ENCODE results near the gene PTPN18. TPM values are rescaled to one million over a fixed set of nuclear protein-coding genes. Genes with fewer than 3 reads are reported as not detected.

The PTPN18 gene
- total RNA-seq, 2 experiments from 2014 or later: 27.6 to 27.8 TPM

- ATAC-seq (ENCODE audit: poor library complexity) (no peak), DNase-seq (no peak)
- H3K4me3 Mint-ChIP-seq: peak overlapping the region; percentile 82
- Histone ChIP-seq H3K27me3 (ENCODE audit: control insufficient read depth in 1 of 2, insufficient read depth in 2 of 2, low read length in 2 of 2) (no peaks in the 10 kb centered on the region), H3K9me3 (ENCODE audit: control insufficient read depth in 1 of 2, insufficient read depth in 1 of 2, low read length in 2 of 2) (no peaks in the 10 kb centered on the region), H3K4me3 (ENCODE audit: low read length) (no peak overlapping the region), H3K36me3 (ENCODE audit: insufficient read depth, low read length) (peaks cover 14% of the 10 kb centered on the region), H3K27ac (ENCODE audit: low read depth in 1 of 2, low read length in 2 of 2) (no peak overlapping the region), H3K4me1 (ENCODE audit: insufficient read depth, low read length) (peaks cover 78% of the 10 kb centered on the region)
- H3K27ac Mint-ChIP-seq: peak overlapping the region; percentile 74
- intact Hi-C loops (cut with DNase I, micrococcal nuclease): loop anchor here in 1 of 2 experiments (10.0 kb wide), 4 partner anchors 190 to 1120 kb away; partner anchors contain the start of genes GPR148, MZT2A, MZT2B and PLEKHB2
- TF ChIP-seq CTCF (IDR thresholded peaks at IDR 0.05): no peak
- H3K36me3 Mint-ChIP-seq (ENCODE audit: low read depth): peaks cover 36% of the 10 kb centered on the region
- no peaks in the 10 kb centered on the region for H3K9me3 Mint-ChIP-seq
- ChIA-PET CTCF (no interaction called here), POLR2A (interaction anchor here (6.6 kb wide), 1 partner anchor 32 kb away, joined by 119 read pairs; the partner anchor contains the start of gene IMP4)
- H3K27me3 Mint-ChIP-seq: no peaks in the 10 kb centered on the region
- H3K4me1 Mint-ChIP-seq (ENCODE audit: low read depth): peaks cover 96% of the 10 kb centered on the region
These were observed 18.9 kb downstream of the PTPN18 start for GRCh38 chr2:130374587-130375290.

GRCh38 chr2:130375291-130376266 is 19.7 kb downstream of the PTPN18 start:
- Mint-ChIP-seq H3K4me1 (ENCODE audit: low read depth) (peaks cover 96% of the 10 kb centered on the region), H3K9me3 (no peaks in the 10 kb centered on the region), H3K27me3 (no peaks in the 10 kb centered on the region), H3K4me3 (peak overlapping the region; percentile 76), H3K36me3 (ENCODE audit: low read depth) (peaks cover 40% of the 10 kb centered on the region), H3K27ac (peak overlapping the region; percentile 74)
- CTCF ChIA-PET: no interaction called here
- no peak for TF ChIP-seq CTCF (IDR thresholded peaks at IDR 0.05)
- intact Hi-C loops (cut with DNase I, micrococcal nuclease): loop anchor here in 1 of 2 experiments (10.0 kb wide), 4 partner anchors 191 to 1119 kb away; partner anchors contain the start of genes GPR148, MZT2A, MZT2B and PLEKHB2
- ATAC-seq (ENCODE audit: poor library complexity): no peak
- H3K27ac ChIP-seq (ENCODE audit: low read depth in 1 of 2, low read length in 2 of 2): no peak overlapping the region
- no peaks in the 10 kb centered on the region for H3K9me3 ChIP-seq (ENCODE audit: control insufficient read depth in 1 of 2, insufficient read depth in 1 of 2, low read length in 2 of 2)
- no peak overlapping the region for H3K4me3 ChIP-seq (ENCODE audit: low read length)
- no peak for DNase-seq
- no peaks in the 10 kb centered on the region for H3K27me3 ChIP-seq (ENCODE audit: control insufficient read depth in 1 of 2, insufficient read depth in 2 of 2, low read length in 2 of 2)
- POLR2A ChIA-PET: no interaction called here
- peaks cover 14% of the 10 kb centered on the region for H3K36me3 ChIP-seq (ENCODE audit: insufficient read depth, low read length)
- H3K4me1 ChIP-seq (ENCODE audit: insufficient read depth, low read length): peaks cover 78% of the 10 kb centered on the region
